Ishikawa (cell line): ENCODE data around the gene MTCH2.

Source experiments
- CEBPB ChIP-seq: IDR thresholded peaks from 2 replicates; pipeline ENCODE4 v1.6.1; 2012
- EP300 ChIP-seq: IDR thresholded peaks from 2 replicates; pipeline ENCODE4 v1.6.1; 2012; ENCODE audit warnings: borderline replicate concordance
- FOXM1 ChIP-seq: IDR thresholded peaks from 2 replicates; pipeline ENCODE4 v1.6.1; 2012; ENCODE audit warnings: low read depth, borderline replicate concordance
- RAD21 ChIP-seq: IDR thresholded peaks from 2 replicates; pipeline ENCODE4 v1.6.1; 2012; ENCODE audit warnings: low read depth
- TAF1 ChIP-seq: IDR thresholded peaks from 2 replicates; pipeline ENCODE4 v1.6.1; 2012; ENCODE audit warnings: low read depth, mild to moderate bottlenecking
- TCF12 ChIP-seq: IDR thresholded peaks from 2 replicates; pipeline ENCODE4 v1.6.1; 2012; ENCODE audit warnings: low read depth
- YY1 ChIP-seq: IDR thresholded peaks from 2 replicates; pipeline ENCODE4 v1.6.1; 2012; ENCODE audit warnings: low read depth
- ZBTB7A ChIP-seq: IDR thresholded peaks from 2 replicates; pipeline ENCODE4 v1.6.1; 2012; ENCODE audit warnings: low read depth
- TF ChIP-seq, protein P1 (sequence below): IDR thresholded peaks from 2 replicates; pipeline ENCODE4 v1.6.1; 2012
- TF ChIP-seq, protein P2 (sequence below): IDR thresholded peaks from 2 replicates; pipeline ENCODE4 v1.6.1; 2012; ENCODE audit warnings: low read depth, mild to moderate bottlenecking

DNA sequence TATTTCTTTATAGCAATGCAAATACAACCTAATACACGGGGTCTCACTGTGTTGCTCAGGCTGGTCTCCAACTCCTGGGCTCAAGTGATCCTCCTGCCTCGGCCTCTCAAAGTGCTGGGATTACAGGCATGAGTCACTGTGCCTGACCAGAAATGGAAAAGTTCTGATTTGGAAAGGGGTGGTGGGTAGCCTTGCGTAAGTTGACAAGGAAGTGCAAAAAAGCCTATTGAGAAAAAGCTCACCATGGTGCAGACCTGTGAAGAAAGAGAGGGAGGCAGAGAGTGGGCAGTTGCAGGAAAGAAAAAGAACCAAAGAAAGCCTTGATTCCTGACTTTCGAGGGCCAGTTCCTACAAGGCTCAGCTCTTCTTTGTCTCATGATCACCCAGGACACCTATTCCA lies 45.8 kb upstream of the MTCH2 start:
- TF ChIP-seq YY1 (no peak), TAF1 (no peak), EP300 (no peak), RAD21 (no peak), TCF12 (no peak), ZBTB7A (no peak), FOXM1 (no peak), CEBPB (no peak)
- TF ChIP-seq, protein P1, sequence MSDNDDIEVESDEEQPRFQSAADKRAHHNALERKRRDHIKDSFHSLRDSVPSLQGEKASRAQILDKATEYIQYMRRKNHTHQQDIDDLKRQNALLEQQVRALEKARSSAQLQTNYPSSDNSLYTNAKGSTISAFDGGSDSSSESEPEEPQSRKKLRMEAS: no peak
- TF ChIP-seq, protein P2, sequence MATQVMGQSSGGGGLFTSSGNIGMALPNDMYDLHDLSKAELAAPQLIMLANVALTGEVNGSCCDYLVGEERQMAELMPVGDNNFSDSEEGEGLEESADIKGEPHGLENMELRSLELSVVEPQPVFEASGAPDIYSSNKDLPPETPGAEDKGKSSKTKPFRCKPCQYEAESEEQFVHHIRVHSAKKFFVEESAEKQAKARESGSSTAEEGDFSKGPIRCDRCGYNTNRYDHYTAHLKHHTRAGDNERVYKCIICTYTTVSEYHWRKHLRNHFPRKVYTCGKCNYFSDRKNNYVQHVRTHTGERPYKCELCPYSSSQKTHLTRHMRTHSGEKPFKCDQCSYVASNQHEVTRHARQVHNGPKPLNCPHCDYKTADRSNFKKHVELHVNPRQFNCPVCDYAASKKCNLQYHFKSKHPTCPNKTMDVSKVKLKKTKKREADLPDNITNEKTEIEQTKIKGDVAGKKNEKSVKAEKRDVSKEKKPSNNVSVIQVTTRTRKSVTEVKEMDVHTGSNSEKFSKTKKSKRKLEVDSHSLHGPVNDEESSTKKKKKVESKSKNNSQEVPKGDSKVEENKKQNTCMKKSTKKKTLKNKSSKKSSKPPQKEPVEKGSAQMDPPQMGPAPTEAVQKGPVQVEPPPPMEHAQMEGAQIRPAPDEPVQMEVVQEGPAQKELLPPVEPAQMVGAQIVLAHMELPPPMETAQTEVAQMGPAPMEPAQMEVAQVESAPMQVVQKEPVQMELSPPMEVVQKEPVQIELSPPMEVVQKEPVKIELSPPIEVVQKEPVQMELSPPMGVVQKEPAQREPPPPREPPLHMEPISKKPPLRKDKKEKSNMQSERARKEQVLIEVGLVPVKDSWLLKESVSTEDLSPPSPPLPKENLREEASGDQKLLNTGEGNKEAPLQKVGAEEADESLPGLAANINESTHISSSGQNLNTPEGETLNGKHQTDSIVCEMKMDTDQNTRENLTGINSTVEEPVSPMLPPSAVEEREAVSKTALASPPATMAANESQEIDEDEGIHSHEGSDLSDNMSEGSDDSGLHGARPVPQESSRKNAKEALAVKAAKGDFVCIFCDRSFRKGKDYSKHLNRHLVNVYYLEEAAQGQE: no peak
